CD4-positive, alpha-beta T cell treated with Interleukin-15 for 1 hour (primary cell): ENCODE measurements around the gene LDLRAD2.

Source experiments
- DNase-seq: peaks from one replicate; pipeline ENCODE4 v3.0.0-alpha.2; 2020

Gene LDLRAD2

DNA sequence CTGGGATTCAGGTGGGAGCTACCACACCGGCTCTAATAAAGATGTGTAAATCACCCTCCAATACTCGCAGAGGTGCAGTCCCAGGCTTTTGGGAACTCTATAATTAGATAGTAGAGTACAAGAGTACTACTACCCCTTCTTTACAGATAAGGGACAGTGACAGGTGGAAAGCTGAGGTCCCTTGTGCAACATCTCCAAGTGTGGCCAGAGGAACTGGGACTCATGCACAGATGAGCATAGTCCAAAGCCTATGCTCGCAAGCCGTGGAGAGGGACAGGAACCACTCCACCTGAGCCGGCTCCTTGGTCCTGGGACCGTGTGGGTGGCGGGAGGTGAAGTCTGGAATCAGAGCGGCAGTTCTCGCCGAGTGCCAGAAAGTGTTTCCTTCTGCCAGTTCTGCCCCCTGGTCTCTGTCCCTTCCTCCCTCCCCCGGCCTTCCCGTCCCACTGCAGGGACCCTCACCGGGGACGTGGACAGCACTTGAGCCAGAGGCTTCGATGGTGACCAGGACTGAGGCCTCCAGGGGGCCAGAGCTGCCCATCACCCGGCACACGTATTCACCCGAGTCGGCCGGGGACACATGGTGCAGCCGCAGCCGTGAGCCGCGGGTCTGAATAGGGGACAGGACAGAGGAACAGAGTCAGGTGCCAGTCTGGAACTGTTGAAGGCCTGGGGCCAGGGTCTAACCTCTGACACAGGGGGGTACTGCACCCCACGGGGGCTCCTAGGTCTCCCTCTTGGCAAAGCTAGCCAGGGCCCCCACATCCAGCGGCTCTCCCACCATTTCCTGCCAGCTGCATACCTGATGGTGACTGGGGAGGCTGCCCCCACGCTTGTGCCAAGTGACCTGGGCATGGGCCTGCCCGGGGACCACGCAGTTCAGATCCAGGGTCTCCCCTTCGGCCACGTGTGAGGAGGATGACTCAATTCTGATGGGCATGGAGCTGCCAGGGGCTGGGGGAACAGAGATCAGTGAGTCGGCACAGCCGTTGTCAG, 33.9 kb downstream of the LDLRAD2 start:
- no peak for DNase-seq

DNA sequence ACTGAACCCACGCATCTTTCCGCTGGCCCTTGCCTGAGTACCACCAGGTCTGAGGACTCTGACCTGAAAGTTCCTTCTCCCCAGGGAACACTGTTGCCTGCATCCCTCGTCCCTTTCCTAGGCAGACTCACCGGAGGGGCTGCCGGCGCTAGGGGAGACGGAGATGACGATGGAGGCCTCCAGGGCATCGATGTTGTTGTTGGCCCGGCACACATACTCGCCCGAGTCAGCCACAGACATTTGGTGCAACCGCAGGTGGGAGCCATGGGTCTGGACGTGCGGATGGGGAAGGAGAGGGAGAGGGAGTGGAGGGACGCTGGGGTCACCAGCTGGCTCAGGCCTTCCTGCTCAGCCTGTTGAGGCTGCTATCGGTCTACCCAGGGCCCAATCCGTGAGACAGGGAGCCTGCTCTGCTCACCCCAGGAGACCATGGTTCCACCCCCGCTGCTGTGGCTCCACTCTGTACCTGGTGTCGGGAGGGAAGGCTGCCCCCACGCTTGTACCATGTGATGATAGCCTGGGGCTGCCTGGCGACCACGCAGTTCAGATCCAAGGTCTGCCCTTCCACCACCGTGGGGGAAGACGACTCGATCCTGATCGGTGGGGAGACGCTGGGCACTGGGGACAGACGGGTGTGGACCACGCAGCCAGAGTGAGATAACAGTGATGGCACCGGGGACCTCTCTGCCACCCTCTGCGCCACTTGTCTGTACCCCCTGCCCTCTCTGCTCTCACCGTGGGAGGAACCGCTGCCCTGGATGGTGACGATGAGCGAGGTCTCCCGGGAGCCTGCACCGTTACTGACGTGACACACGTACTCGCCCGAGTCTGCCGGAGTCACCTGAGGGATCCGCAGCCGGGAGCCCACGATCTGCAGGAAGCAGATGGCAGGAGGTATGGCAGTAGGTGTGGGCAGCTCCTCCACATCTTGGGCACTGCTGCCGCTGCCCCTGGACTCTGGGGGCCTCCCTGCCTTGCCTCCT, 35.4 kb downstream of the LDLRAD2 start:
- DNase-seq: no peak

DNA sequence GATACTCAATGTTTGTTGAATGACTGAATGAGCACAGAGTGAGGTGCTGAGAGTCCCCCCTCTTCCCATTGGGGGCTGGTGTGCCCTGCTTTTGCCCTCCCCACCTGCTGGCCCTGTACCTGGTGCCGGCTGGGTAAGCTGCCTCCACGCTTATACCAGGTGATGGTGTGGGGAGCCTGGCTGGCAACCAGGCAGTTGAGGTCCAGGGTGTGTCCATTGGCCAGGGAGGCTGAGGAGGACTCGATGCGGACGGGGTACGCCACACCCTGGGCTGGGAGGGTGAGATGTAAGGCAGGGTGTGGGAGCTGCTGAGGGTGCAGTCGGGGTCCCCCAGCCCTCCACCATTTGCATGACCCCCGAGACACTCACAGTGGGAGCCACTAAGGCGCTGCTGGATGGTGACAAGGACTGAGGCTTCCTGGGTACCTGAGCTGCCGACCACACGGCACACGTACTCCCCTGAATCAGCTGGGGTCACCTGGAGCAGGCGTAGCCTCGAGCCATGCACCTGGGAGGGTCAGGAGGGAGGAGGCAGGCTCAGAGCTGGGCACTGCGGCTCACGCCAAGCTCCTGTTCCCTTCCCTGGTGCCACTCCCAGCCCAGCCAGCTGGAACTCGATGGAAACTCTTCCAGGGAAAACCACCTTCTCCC, 36.6 kb downstream of the LDLRAD2 start:
- no peak for DNase-seq

DNA sequence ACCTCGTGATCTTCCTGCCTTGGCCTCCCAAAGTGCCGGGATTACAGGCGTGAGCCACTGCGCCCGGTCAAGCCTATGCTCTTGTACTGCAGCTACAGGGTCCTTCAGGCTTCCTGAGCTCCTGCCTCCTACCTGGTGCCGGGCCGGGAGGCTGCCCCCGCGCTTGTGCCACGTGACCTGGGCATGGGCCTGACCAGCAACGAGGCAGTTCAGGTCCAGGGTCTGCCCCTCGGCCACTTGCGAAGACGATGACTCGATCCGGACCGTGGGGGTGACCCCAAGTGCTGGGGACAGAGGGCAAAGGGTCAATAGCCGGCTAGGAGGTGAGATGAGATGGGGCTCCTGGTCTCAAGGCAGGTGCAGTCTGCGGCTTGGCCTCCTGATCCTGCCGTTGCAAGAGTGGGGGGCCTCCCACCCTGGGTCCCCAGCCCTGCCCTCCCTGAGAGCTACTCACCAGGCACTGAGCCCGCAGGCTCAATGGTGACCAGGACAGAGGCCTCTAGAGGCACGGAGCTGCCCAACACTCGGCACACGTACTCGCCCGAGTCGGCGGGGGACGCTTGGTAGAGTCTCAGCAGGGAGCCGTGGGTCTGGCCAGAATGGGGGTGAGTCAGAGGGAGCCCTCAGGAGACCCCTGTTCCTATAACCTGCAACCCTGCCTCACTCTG, 38.0 kb downstream of the LDLRAD2 start:
- no peak for DNase-seq

DNA sequence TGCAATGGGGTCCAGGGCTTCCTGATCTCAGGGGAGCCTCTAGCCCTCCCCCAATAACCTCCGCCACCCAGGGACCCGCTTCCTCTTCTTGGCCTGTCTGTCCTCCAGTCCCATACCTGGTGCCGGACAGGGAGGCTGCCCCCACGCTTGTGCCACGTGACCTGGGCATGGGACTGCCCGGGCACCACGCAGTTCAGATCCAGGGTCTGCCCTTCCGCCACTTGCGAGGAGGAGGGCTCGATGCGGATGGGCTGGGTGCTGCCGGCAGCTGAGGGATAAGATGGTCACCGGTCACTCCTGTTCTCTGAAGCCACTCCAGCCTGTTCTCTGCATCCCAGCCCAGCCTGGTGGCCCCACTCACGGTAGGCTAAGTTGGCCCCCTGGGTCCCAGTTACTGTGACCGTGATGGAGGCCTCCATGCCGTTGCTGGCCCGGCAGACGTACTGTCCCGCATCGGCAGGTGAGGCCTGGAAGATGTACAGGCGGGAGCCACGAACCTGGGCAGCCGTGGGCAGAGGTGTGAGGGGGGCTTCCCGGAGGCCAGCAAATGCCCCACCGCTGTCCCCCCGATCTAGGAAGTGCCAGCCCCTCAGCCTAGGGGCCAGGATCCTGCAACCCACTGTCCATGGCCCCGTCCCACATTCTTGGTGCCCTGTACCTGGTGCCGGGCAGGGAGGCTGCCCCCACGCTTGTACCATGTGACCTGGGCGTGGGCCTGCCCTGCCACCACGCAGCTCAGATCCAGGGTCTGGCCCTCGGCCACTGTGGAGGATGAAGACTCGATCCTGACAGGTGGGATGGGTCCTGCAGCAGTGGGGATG, 39.6 kb downstream of the LDLRAD2 start:
- DNase-seq: no peak

DNA sequence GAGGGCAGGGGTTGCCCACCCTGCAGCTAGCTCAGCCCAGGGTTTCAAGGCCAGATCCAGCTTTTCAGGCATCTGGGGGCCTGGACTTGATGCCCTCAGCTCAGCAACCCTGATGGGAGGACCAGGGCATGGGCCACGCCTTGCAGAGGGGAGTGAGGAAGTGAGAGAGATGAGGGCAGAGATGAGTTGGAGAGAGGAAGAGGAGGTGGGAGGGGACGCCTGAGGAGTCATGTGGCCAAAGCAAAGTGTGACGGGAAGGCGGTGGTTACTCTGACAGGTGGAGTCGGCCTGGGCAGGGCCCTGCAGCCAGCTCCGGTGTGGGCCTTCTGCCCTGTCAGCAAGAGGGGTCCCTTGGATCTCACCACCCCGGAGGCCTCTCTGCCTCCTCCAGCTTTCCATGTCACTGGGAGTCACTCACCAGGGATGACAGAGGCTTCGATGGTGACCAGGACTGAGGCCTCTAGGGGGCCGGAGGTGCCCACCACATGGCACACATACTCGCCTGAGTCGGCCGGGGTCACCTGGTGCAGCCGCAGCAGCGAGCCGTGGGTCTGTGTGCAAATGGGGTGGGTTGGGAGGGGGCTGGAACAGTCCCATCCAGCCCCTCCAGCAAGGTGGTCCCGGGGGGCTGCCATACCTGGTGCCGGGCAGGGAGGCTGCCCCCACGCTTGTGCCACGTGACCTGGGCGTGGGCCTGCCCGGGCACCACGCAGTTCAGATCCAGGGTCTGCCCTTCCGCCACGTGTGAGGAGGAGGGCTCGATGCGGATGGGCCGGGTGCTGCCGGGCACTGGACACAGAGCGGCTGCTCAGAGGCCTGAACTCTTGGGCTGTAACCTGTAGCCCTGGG, 40.4 kb downstream of the LDLRAD2 start:
- DNase-seq: no peak

DNA sequence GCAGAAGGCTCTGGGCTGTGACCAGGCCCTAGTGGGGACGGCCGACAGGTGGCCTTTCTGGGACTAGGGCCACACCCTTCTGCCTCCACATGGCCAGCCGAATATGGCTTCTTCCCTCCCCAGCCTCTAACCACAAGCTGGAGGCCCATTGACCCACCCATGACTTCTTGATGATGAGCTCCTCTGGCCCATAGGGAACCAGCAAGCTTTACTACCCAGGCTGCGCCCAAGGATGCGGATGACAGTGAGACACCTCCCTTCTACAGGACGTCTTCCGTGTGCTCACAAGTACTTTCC, 41.0 kb downstream of the LDLRAD2 start:
- DNase-seq: no peak

DNA sequence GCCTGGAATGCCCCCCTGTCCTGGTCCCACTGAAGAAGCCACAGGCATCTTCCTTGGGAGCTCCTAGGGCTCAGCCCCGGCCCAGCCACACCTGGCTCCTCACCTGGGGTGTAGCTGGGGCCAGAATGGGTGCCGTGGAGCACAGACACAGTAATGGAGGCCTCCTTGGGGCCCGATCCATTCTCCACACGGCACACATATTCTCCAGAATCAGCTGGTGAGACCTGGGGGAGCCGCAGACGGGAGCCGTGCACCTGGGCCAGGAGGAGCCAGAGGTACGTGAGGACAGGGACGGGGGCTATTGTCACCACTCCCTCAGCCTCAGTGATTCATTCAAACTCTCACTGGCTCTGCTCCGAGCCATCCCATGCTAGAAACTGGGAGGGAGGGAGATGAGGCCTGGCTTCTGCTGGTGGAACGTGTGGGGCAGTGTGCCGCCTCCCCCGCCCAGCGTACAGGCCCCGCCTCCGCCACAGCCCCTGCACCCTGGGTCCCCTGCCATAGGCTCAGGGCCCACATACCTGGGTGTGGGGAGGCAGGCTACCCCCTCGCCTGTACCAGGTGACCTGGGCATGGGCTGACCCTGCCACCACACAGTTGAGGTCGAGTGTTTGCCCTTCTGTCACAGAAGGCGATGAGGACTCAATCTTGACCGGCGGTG, 42.2 kb downstream of the LDLRAD2 start:
- no peak for DNase-seq

DNA sequence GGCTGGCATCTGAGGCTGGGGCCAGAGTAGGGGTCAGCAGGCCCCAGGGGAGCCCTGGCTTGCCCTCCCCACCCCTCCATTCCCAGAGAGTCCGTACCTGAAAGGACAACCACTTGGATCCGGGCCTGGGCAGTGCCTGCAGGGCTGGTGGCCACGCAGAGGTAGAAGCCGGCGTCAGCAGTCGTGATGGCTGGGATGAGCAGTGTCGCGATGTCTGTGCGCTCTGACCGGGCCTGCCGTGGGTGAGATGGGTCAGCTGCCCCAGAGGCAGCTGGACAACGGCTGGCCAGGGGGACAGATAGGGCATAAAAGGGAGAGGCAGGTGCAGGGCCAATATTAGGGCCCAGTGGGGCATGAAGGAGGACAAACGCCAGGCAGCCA, 42.7 kb downstream of the LDLRAD2 start:
- no peak for DNase-seq

DNA sequence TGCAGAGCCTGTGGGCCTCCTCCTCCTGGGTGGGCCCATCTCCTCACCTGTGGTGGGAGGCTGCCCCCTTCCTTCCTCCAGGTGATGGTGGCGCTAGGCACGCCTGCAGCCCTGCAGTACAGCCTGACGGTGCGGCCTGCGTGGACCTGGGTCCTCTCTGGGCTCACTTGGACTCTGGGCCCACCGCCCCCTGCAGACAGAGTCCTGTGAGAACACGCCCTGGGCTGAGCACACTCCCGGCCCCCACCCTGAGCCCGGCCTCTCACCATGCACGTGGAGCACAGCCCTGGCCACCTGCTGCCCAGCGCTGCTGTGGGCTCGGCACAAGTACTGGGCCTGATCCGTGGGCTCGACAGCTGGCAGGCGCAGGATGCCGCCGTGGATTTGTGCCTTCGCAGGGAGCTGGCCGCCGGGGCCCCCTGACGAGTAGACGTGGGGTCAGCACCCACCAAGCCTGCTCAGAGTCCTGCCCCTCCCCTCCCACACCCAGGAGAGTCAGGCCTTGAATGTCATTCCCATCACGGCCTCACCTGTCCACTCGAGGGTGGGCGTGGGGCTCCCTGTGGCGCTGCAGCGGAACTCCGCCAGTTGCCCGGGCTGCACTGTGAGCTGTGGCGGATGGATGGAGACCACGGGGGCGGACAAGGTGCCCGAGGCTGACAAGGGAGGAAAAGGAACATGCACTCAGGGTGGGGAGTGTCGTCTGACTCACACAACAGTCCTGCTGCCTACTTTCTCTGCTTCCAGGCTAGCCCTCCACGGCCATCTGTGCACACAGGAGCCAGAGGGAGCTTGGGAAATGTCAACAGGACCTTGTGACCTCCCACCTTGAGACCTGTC, 43.4 kb downstream of the LDLRAD2 start:
- no peak for DNase-seq

DNA sequence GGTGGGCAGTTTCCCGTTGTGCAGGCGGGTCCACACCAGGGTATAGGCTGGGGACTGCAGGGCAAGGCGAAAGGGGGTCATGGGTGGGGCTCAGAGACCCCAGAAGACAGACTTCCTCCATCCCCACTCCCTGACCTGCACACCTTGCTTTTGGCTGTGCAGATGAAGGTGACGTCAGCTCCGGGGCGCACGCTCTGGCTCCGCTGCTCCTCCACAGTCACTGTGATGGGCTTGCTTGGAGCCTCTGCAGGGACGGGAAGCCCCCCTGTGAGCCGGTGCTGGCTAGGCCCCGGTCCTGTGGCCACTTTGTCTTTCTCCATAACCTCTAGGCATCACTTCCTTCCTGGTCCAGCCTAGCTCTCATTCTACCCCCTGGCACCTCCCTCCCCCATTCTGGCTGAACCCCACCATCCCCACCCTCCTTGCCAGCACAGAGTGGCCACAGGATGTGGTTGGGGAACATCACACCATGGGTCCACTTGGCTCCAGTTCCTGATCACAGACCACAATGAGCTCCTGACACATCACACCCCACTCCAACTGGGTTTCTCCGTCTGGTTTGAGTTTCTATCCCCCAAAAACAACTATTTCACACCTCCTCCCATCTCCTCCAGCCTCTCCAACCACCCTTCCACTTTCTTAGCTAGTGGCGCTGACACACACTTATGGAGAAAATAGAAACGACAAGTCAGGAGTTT, 45.2 kb downstream of the LDLRAD2 start:
- DNase-seq: no peak

DNA sequence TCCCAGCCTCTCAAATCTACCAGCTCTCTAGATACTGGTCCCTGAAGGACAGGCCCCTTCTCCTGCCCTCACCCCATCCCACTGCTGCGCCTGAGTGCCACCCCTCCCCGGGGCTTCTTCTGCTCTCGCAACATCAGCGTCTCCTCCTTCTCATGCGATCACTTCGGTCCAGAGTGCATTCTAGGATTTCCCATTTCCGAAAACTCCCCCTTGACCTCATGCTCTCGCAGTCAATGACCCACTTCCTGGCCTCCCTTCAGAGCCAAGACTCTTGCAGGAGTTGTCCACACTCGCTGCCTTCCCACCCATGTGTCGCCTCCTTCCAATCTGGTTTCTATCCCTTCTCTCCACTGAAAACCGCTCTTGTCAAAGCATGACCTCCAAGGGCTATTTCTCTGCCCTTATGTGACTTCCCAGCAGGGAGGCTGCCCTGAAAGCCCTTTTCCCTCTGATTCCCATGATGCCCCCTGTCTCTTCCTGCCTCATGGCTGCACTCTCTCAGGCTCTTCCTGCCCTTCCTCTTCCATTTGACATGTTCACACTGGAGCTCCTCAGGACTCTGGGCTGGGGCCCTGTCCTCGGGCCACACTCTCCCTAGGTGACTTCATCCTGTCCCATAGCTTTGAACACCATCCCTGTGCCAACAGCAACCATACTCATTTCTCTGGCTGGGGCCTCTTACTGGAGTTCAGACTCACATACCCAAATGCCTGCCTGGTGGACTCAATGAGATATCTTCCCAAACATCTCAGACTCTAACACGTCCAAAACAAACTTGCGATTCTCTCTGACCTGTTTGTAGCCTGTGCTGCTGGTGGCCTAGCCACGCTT, 46.0 kb downstream of the LDLRAD2 start:
- no peak for DNase-seq

DNA sequence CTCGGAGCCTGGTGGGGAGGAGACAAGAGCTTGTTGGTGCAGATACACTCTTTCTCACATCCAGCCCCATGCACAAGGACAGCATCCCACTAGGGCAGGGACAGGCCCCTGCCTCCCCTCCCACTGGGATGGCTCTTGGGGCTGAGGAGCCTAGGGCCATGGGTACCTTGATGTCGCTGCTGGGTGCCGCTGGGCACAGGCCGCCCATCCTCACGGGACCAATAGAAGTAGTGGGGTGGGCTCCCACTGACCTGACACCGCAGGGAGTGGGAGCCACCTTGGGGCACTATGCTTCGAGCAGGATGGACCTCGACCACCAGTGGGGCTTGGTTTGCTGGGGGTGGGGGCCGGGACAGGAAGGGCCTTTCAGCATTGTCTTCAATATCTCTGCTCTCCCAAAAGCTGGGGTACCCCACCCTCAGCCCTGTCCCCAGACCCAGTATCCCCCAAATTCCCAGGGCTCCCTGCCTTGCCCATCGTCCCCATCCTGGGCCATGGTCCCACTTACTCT, 47.7 kb downstream of the LDLRAD2 start:
- DNase-seq: no peak

DNA sequence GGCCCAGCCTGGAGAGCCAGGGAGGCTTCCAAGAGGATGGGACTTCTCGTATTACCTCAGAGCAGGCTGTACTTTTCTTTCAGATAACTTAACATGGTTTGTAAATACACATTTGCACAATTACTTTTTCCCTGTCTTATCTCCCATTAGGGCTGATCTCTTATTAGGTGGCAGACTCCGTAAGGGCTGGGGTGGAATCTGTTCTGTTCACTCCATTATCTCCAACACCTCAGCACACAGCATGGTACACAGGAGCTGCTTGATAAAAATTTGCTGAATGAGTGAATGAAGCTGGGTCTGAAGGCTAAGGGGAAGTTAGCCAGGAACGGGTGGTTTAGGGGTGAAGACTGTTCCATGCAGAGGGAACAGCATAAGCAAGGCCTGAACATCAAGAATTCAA, 48.9 kb downstream of the LDLRAD2 start:
- DNase-seq: no peak

DNA sequence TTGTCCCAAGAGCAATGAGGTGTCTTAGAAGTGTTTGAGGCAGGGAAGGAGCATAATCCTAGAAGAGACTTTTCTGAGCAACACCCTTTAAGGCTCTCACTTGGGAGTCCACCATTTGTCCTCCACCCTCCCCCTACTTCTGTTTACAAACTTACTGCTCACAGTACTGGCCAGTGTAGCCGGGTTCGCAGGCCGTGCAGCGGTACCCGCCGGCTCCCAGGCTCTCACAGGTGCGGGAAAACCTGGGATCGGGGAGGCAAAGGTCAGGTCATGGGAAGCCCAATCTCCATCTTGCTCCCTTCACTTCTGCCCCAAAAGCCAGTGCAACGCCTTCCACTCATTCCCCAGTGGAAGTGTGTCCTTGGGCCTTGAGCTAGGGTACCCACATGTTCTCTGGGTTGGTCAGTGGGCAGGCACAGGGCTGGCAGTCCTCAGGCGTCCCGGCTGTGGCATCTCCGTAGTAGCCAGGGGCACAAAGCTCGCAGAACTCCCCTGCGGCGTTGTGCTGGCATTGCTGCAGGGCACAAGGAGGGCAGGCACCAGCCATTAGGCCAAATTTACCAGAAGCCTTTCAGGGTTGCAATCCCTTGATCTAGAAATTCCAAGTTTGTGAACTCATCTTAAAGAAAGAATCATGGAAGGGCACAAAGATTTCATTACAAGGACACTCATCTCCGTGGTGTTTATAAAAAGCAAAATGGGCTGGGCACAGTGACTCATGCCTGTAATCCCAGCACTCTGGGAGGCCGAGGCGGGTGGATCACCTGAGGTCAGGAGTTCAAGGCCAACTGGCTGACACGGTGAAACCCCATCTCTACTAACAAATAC, 49.8 kb downstream of the LDLRAD2 start:
- no peak for DNase-seq

DNA sequence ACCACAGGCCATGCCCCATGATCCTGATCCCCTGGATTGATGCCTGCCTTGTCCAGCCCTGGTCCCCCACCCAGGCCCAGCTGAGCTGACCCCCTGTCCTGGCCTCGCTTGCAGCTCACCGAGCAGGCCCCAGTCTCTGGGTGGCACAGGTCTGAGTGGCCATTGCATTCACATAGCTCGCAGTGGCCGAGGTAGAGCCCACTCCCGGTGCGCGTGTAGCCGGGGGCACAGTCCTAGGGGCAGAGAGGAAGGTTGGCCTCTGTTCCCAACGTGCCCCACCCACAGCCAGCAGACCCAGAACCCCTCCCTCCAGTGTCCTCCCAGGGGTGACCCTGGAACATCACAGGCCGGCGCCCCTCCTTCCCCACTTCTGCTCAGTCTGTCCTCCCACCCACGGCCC, 51.9 kb downstream of the LDLRAD2 start:
- DNase-seq: no peak

DNA sequence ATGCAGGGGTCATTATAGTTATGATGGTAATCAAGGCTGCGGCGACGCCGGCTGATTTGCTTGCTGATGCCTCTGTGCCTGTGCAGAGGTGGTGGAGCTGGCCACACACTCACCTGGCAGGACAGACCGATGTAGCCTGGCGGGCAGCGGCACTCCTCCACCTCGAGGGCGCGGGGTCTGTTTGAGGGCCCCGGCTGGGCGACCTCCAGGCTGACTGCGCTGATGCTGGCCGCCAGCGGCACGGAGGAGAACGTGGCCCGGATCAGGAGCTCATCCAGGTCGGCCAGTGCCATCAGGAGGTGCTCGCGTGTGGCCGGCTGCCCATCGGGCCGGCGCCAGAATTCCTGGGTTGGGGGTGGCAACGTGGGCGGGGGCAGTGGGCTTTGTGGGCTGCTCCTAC, 52.7 kb downstream of the LDLRAD2 start:
- DNase-seq: no peak
